AG10803 (cell line): ENCODE results near the gene GLB1L.

ENCODE experiments used
- DNase-seq: peaks from one replicate; pipeline ENCODE4 v3.0.0; 2010; ENCODE audit warnings: low read depth
- H3K4me3 ChIP-seq: 2 replicates; pipeline ENCODE4 v1.5.1; 2011; ENCODE audit warnings: mild to moderate bottlenecking, low read length, control low read depth
- TF ChIP-seq, protein P1 (sequence below): conservative IDR thresholded peaks from 2 replicates; pipeline ENCODE4 v1.5.1; 2011; ENCODE audit warnings: mild to moderate bottlenecking, low read length, control low read depth, inconsistent platforms

GLB1L gene

DNA sequence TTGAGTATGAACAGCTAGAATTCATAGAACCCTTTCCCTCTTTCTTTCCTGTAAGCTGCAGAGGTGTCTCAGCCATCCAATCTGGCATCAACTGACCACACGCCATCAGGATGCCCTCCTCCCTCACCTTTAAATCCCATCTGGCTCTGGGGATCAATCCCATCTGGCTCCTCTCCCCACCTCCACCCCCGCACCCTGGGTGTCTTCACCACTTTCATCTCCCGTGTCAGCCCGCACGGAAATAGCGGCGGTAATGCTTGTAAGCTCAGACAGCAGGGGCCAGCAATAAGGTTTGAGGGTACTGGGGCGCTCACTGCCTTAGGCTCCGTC lies 7.3 kb upstream of the GLB1L start:
- H3K4me3 ChIP-seq: peak overlapping the region; percentile 67
- no peak for DNase-seq
- TF ChIP-seq, protein P1, sequence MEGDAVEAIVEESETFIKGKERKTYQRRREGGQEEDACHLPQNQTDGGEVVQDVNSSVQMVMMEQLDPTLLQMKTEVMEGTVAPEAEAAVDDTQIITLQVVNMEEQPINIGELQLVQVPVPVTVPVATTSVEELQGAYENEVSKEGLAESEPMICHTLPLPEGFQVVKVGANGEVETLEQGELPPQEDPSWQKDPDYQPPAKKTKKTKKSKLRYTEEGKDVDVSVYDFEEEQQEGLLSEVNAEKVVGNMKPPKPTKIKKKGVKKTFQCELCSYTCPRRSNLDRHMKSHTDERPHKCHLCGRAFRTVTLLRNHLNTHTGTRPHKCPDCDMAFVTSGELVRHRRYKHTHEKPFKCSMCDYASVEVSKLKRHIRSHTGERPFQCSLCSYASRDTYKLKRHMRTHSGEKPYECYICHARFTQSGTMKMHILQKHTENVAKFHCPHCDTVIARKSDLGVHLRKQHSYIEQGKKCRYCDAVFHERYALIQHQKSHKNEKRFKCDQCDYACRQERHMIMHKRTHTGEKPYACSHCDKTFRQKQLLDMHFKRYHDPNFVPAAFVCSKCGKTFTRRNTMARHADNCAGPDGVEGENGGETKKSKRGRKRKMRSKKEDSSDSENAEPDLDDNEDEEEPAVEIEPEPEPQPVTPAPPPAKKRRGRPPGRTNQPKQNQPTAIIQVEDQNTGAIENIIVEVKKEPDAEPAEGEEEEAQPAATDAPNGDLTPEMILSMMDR: no peak

DNA sequence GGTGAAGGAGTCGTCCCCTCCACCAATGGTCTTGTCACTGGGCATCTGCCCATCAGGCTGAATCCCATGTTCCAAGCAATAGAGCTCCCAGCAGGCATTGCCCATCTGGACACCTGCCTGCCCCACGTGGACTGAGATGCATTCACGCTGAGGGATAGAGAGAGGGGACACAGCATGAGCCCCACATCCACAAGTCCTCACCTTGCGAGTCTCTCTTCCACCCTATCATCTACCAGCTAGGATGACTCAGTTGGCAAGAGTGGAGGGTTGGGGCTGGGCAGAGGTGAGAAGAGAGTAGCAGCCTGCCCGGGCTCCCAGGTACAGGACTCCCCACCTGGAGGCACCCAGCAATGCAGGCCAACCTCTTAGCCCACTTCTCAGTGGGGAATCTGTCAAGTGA lies 6.8 kb upstream of the GLB1L start:
- no peak overlapping the region for H3K4me3 ChIP-seq

GRCh38 chr2:219251656-219252055 lies 6.4 kb upstream of the GLB1L start:
- H3K4me3 ChIP-seq: no peak overlapping the region
- DNase-seq: peak; percentile 55
- TF ChIP-seq, protein P1: no peak

More for the DNA sequence above, 6.8 kb upstream of the GLB1L start:
- TF ChIP-seq, protein P1: no peak
- no peak for DNase-seq

DNA sequence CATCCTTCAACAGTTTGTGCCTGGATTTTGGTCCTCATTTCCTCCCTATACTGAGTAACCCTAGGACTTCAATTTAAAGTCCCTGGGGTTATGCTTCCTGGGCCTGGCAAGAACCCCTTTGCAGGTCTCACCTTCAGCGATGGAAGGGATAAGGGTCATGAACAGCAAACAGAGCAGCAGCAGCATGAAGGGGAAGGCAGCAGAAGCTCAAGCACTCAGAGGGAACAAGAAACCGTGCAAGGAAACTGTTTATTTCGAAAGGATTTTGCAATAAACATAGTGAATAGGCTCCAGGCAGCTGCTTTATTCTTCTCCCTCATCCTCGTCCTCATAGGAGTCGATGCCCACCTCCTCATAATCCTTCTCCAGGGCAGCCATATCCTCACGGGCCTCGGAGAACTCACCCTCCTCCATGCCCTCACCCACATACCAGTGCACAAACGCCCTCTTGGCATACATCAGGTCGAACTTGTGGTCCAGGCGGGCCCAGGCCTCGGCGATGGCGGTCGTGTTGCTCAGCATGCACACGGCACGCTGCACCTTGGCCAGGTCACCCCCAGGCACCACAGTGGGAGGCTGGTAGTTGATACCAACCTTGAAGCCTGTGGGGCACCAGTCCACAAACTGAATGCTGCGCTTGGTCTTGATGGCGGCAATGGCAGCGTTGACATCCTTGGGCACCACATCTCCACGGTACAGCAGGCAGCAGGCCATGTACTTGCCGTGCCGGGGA lies 5.0 kb upstream of the GLB1L start:
- DNase-seq: no peak

DNA sequence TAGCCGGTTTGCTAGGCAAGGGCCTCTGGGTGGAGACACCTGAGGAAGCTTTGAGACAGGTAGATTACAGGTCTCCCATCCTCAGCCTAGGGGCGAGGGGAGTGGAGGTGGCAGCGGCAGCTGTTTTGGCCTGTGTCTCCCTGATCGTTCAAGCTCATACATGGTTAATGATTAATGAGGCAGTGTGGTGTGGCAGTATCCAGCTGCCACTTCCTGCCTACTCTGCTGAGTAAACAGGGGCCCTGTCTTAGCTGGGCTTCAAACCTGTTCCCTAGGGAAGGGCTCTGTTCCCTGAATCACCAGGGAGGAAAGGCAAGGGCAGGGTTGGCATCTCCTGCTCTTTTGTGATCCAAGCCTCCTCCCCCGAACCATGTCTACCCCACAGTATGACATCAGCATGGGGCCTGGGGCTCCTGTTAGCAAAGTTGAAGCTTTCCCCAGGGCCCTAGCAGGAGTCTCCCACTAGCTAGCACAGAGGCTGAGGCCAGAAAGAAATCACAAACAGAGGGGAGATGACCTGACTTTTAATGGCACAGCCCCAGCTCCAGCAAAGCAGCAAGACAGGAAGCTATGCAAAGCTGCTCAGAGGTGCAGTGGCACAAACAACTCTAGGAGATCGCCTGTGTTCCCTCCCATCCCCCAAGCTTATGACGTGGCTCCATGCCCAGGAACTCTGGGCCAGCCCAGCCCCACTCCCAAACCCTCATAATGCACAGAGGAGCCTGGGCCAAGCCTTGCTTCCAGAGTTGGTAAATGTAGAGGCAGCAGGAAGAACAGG lies 4.1 kb upstream of the GLB1L start:
- TF ChIP-seq, protein P1: no peak
- DNase-seq: peak; percentile 79
- H3K4me3 ChIP-seq: no peak overlapping the region

More for the DNA sequence above, 5.0 kb upstream of the GLB1L start:
- no peak overlapping the region for H3K4me3 ChIP-seq
- TF ChIP-seq, protein P1: no peak

GRCh38 chr2:219248845-219249202 lies 3.6 kb upstream of the GLB1L start:
- DNase-seq: no peak
- TF ChIP-seq, protein P1: no peak
- H3K4me3 ChIP-seq: no peak overlapping the region
